BLaER1 treated with 17β-estradiol and CSF1 and Interleukin-3, amounts not matched to agents 10 nM and 100 nM (cell line): ENCODE measurements around the gene GOLGA6L25.
"Not testable (repeated sequence)": the region's sequence is repeated elsewhere in the genome, so short reads cannot be mapped to it uniquely, and the experiment has no call there.

Source experiments
- H3K27ac ChIP-seq, 11 experiments: shearing (Covaris generic); formaldehyde crosslinking; 2 replicates each; pipeline ENCODE4 v1.8.1; 2022
- H3K27me3 ChIP-seq, 11 experiments: shearing (Covaris generic); formaldehyde crosslinking; 2 replicates each; pipeline ENCODE4 v1.8.1; 2022
- H3K36me3 ChIP-seq, 11 experiments: shearing (Covaris generic); formaldehyde crosslinking; 2 replicates each; pipeline ENCODE4 v1.8.1; 2022
- H3K4me1 ChIP-seq, 10 experiments: shearing (Covaris generic); formaldehyde crosslinking; 2 replicates each; pipeline ENCODE4 v1.8.1; 2022
- H3K4me2 ChIP-seq, 11 experiments: shearing (Covaris generic); formaldehyde crosslinking; 2 replicates each; pipeline ENCODE4 v1.8.1; 2022
- H3K4me3 ChIP-seq, 10 experiments: shearing (Covaris generic); formaldehyde crosslinking; 2 replicates each; pipeline ENCODE4 v1.8.1; 2022
- H3K9ac ChIP-seq, 11 experiments: shearing (Covaris generic); formaldehyde crosslinking; 2 replicates each; pipeline ENCODE4 v1.8.1; 2022
- H3K9me3 ChIP-seq, 11 experiments: shearing (Covaris generic); formaldehyde crosslinking; replicated peaks in 1 of 11; 2 replicates each; pipeline ENCODE4 v1.8.1; 2022
- H4K20me1 ChIP-seq, 11 experiments: shearing (Covaris generic); formaldehyde crosslinking; 2 replicates each; pipeline ENCODE4 v1.8.1; 2022

The GOLGA6L25 gene, protein sequence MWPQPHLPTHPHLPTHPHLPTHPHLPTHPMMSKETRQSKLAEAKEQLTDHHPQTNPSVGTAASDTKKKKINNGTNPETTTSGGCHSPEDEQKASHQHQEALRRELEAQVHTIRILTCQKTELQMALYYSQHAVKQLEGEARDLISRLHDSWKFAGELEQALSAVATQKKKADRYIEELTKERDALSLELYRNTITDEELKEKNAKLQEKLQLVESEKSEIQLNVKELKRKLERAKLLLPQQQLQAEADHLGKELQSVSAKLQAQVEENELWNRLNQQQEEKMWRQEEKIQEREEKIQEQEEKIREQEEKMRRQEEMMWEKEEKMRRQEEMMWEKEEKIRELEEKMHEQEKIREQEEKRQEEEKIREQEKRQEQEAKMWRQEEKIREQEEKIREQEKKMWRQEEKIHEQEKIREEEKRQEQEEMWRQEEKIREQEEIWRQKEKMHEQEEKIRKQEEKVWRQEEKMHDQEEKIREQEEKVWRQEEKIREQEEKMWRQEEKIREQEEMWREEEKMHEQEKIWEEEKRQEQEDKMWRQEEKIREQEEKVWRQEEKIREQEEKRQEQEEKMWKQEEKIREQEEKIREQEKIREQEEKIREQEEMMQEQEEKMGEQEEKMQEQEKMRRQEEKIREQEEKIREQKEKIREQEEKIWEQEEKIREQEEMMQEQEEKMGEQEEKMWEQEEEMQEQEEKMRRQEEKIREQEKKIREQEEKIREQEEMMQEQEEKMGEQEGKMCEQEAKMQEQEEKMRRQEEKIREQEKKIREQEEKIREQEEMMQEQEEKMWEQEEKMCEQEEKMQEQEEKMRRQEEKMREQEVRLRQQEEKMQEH

DNA sequence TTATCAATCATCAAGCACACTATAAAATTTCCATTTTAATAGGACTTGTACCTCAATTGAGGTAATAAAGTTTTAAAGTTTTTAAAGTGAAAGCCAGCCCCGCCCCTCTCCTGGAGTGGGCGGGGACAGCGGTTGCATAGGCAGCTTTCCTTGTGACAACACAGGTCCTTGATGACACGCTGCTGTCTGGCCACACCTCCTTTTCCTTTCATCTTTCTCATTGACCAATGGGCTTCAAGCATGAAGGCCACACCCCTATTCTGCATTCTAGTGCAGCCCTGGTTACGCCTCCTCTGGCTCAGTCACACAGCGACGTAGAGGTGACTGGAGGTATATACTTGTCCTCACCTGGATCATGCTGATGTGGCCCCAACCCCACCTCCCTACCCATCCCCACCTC is at the start of gene GOLGA6L25:
TSS of gene GOLGA6L25 (plus strand) at position 301 of the 400 bp plus-strand sequence. CDS start at position 362, 61 bp downstream.
- not testable (repeated sequence) for H3K9ac ChIP-seq, H3K27ac ChIP-seq, H3K4me3 ChIP-seq, H4K20me1 ChIP-seq, H3K27me3 ChIP-seq, H3K4me2 ChIP-seq, H3K36me3 ChIP-seq, H3K4me1 ChIP-seq, H3K9me3 ChIP-seq

DNA sequence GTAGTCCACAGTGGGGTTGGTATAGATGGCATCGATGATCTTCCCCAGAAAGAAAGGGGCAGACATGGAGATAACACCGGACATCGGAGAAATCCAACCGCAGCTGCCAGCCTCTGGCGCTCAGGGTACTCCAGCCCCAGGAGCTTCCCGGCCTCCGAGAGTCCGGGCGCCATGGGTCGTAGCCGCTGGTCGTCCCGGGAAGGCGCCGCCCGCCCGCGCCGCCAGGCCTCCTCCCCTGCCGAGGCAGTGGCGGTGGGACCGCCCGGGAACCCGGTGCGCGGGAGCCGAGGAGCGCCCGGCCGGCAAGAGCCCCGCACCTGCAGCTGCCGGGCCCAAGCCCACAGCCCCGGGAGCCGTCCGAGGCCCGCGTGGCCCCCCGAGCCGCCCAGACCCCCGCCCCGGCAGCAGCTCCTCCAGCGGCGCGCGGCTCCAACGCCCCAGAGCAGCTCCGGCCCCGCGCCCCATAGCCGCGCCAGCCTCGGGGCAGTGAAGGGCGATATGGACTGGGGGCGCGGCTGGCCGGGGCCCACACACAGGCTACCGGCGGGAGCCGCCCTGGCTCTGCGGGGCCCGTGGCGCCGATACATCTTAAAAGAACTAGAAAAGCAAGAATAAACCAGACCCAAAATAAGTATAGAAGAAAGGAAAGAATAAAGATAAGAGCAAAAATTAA is 45.0 kb upstream of the GOLGA6L25 start:
- H3K4me1 ChIP-seq, H3K4me2 ChIP-seq, H3K27ac ChIP-seq, H3K4me3 ChIP-seq, H3K9ac ChIP-seq, H3K9me3 ChIP-seq, H3K27me3 ChIP-seq, H3K36me3 ChIP-seq, H4K20me1 ChIP-seq: not testable (repeated sequence)

DNA sequence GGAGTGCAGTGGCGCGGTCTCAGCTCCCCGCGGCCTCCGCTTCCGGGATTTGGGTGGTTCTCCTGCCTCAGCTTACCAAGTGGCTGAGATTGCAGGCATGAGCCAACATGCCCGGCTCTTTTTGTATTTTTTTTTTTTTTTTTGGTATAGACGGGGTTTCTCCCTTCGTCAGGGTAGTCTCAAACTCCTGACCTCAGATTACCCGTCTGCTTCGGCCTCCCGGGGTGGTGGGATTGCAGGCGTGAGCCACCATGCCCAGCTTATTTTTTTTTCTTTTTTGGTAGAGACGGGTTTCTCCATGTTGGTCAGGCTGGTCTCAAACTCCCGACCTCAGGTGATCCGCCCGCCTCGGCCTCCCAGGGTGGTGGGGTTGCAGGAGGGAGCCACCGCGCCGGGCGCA is 39.2 kb upstream of the GOLGA6L25 start:
- not testable (repeated sequence) for H3K4me2 ChIP-seq

DNA sequence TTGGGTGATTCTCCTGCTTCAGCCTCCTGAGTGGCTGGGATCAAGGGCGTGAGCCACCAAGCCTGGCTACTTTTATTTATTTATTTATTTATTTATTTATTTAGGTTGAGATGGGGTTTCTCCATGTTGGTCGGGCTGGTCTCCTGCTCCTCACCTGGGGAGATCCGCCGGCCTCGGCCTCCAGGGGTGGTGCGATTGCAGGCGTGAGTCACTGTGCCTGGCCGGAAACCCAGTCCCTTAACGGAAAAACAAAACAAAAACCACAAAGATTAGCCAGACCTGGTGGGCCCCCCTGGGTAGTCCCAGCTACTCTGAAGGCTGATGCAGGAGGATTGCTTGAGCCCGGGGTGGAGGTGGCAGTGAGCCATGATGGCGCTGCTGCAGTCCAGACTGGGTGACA is 38.2 kb upstream of the GOLGA6L25 start:
- H3K27ac ChIP-seq, H3K4me2 ChIP-seq, H3K27me3 ChIP-seq, H3K4me1 ChIP-seq, H3K4me3 ChIP-seq, H3K36me3 ChIP-seq, H3K9ac ChIP-seq, H4K20me1 ChIP-seq, H3K9me3 ChIP-seq: not testable (repeated sequence)

More for the DNA sequence above, 39.2 kb upstream of the GOLGA6L25 start:
- not testable (repeated sequence) for H3K4me1 ChIP-seq, H3K27me3 ChIP-seq, H3K4me3 ChIP-seq, H3K27ac ChIP-seq, H3K9ac ChIP-seq, H3K36me3 ChIP-seq, H3K9me3 ChIP-seq, H4K20me1 ChIP-seq

DNA sequence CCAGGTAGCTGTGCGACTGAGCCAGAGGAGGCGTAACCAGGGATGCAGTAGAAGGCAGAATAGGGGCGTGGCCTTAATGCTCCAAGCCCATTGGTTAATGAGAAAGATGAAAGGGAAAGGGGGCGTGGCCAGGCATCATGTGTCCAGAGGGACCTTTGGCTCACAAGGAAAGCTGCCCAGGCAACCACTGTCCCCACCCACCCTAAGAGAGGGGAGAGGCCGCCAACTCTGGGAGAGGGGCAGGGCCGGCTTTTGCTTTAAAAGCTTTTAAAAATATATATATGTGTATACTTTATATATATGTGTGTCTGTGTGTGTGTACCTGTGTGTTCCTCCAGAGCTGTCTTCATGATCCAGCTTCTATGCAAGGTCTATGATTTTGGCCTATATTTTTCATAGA is 20.4 kb upstream of the GOLGA6L25 start, which contains the start of gene GOLGA8G:
TSS of gene GOLGA8G (minus strand) at position 18 of the 400 bp plus-strand sequence. CDS start 62 bp downstream, outside the sequence.
- not testable (repeated sequence) for H4K20me1 ChIP-seq, H3K4me2 ChIP-seq, H3K36me3 ChIP-seq, H3K9ac ChIP-seq, H3K4me3 ChIP-seq, H3K27me3 ChIP-seq, H3K27ac ChIP-seq, H3K4me1 ChIP-seq, H3K9me3 ChIP-seq

DNA sequence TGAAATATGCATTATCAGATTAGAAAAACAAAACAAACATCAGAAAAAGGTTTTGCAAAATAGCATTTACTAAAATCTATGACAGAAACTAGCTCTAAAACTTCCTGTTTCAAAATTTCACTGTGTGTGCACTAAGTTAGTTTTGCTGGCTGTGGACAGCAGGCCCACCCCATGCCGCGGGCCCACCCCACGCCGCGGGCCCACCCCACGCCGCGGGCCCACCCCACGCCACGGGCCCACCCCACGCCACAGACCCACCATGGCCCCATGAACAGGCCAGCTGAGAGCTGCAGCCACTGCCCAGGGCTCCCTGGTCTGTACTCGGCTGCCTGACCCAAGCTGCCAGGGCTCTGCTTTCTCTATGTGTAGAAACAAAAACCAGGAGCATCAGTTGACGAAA is 20.0 kb downstream of the GOLGA6L25 start:
- H3K9me3 ChIP-seq, H4K20me1 ChIP-seq, H3K4me3 ChIP-seq, H3K4me1 ChIP-seq, H3K36me3 ChIP-seq, H3K27ac ChIP-seq, H3K27me3 ChIP-seq, H3K4me2 ChIP-seq, H3K9ac ChIP-seq: not testable (repeated sequence)

DNA sequence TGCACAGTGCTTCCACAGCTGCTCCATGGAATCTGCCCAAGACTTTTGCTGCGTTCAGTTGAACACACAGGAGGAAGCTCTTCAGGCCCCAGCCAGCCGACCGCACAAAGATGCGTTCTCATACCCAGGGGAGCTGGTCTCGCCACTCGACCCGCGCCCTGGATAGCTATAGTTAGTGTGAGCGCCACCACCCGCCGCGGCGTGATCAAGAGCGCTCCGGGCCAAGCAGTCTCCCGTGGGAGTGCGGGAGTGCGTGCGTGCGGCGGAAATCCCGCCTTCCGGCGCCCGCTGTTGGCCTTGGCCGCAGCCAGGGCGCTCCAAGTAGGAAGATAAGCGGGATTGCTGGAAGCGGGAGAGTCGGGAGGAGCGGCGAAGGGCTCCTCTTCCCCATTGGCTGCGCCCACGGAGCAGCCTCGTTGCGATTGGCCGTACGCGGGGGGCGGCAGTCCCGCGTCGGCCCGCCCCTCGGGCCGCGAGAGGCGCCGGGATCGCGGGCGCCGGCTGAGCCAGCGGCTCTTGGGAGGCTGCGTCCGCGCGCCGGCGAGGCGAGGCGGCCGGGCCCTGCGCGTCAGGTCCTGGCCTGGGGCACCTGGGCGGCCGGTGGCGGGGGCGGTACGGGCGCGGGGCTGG is 35.7 kb downstream of the GOLGA6L25 start:
- not testable (repeated sequence) for H4K20me1 ChIP-seq, H3K27me3 ChIP-seq
- H3K4me3 ChIP-seq = peak overlapping the region in 8 of 10 experiments; percentile 35 to 56 (median 47); a peak in 9 of 20 replicates

DNA sequence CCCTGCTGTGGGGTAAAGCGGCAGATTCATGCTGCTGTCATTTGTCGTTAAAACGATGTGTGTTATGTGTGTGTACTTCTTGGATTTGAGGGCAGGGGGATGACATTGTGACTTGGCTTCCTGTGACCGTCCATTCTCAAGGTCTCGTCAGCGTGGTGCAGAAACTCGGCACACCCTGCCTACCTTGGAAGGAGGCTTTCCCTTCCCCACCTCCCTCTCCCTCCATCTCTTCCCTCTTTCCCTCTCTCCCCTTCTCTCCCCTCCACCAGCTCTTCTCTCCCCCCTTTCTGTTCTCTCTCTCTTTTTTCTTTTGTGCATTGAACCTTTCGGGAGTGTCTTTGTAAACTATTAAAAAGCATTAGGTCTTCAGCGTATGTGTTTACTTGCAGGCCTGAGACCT is 36.4 kb downstream of the GOLGA6L25 start:
- not testable (repeated sequence) for H4K20me1 ChIP-seq, H3K36me3 ChIP-seq, H3K4me1 ChIP-seq, H3K27me3 ChIP-seq, H3K9me3 ChIP-seq
- Histone ChIP-seq H3K4me2 (peak overlapping the region in 3 of 11 experiments; percentile 20 to 40 (median 24); a peak in 3 of 22 replicates), H3K27ac (peak overlapping the region in 1 of 11 experiments; percentile 16; a peak in 1 of 22 replicates), H3K4me3 (peak overlapping the region; percentile 37 to 64 (median 54); a peak in 19 of 20 replicates), H3K9ac (peak overlapping the region in 9 of 11 experiments; percentile 25 to 63 (median 54); a peak in 10 of 22 replicates)

More for the DNA sequence above, 35.7 kb downstream of the GOLGA6L25 start:
- H3K4me1 ChIP-seq, H3K9me3 ChIP-seq, H3K27ac ChIP-seq, H3K36me3 ChIP-seq, H3K9ac ChIP-seq, H3K4me2 ChIP-seq: not testable (repeated sequence)

DNA sequence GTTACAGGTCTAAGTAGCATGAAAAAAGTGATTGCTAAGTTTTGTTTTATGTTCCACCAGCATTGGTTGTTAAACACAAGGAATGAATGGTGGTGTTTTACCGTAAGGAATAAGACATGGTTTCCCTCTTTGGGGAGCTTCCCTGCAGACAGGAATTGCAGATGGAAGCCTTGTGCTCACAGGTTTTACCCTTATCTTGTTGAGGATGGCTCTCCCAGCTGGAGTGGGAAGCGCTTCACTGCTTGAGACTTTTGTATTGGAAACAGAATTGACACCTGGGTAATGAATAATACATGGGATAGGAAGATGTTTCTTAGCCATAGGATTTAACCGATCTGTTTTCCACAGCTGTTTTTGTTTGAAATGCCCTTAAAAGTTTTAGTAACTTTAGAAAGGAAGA is 39.0 kb downstream of the GOLGA6L25 start:
- not testable (repeated sequence) for H3K4me1 ChIP-seq, H3K4me2 ChIP-seq, H3K4me3 ChIP-seq, H4K20me1 ChIP-seq, H3K9ac ChIP-seq, H3K27me3 ChIP-seq, H3K36me3 ChIP-seq, H3K9me3 ChIP-seq, H3K27ac ChIP-seq

DNA sequence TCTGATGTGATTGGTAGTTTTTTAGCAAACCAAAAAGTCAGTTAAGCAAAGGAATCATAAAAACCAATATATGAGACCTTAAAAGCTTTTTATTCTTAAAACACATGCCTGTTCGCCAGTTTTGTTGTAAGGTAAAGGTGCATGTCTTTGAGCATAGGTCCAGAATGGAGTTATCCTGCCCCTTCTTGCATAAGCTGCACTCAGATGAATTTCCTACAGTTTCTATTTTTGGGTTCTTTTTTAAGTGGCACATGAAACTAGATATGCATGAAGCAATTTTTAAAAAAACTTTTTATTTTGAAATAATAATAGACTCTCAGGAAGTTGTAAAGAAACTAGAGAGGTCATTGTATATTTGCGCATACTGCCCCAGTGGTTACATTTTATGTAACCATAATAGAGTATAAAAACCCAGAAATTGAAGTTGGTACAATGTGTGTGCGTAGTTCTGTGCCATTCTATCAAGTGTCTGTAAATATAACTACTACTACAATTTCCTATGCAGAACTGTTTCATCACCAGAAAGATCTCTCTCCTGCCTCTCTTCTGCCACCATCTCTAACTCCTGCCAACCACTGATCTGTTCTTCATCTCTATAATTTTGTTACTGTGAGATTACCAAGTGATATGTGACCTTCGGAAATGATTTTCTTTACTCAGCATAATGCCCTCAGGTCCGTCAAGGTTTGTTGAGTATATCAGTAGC is 40.2 kb downstream of the GOLGA6L25 start:
- H3K9ac ChIP-seq, H3K36me3 ChIP-seq, H3K4me1 ChIP-seq, H3K9me3 ChIP-seq, H3K27me3 ChIP-seq, H3K27ac ChIP-seq, H4K20me1 ChIP-seq, H3K4me3 ChIP-seq, H3K4me2 ChIP-seq: not testable (repeated sequence)

DNA sequence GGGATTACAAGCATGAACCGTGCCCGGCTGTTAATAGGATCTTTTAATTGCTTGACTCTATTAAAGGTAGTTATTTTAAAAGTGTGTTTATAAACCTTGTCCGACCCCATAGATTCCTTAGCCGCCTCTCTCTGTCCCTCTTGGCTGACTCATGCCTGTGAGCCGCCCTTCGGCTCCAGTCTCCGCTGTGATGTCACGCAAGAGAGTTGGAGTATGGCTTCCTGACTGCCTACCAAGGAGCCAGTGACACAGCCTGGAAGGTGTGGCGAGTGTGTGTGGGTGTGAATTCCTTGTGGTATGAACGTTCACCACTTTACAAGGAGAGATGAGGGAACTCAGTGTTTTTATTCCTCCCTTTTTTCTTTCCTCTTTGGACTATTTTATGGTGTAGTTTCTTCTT is 44.1 kb downstream of the GOLGA6L25 start:
- H3K27ac ChIP-seq, H3K4me3 ChIP-seq: not testable (repeated sequence)

DNA sequence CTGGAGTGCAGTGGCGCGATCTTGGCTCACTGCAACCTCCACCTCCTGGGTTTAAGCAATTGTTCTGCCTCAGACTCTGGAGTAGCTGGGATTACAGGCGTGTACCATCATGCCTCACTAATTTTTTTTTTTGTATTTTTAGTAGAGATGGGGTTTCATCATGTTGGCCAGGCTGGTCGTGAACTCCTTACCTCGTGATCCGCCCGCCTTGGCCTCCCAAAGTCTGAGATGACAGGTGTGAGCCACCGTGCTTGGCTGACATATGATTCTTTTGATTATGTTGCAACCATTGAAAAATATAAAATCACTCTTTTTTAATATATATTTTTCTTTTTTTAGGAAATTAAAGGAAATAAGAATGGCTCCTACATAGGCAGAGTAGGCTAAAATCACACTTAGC is 44.8 kb downstream of the GOLGA6L25 start:
- not testable (repeated sequence) for H3K36me3 ChIP-seq, H3K9me3 ChIP-seq, H3K9ac ChIP-seq, H3K27me3 ChIP-seq, H3K4me3 ChIP-seq, H3K4me1 ChIP-seq, H4K20me1 ChIP-seq, H3K27ac ChIP-seq, H3K4me2 ChIP-seq

More for the DNA sequence above, 44.1 kb downstream of the GOLGA6L25 start:
- H3K9me3 ChIP-seq, H3K36me3 ChIP-seq, H3K27me3 ChIP-seq, H3K4me1 ChIP-seq, H4K20me1 ChIP-seq, H3K4me2 ChIP-seq, H3K9ac ChIP-seq: not testable (repeated sequence)

DNA sequence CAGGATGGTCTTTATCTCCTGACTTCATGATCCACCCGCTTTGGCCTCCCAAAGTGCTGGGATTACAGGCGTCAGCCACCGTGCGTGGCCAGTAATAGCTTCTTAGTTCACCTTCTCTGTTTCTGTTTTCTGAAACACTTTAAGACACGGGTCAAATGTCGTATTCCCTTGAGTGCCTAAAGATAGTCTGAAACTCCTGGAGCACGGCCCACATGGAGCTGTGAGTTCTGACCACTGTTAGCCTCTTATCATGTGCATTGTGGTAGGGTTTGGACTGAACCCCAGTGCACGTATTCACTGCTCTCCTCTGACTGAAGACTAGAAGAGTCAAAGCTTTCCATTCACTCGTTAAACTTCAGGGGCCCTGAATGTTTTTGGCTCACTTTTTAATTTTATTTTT is 48.8 kb downstream of the GOLGA6L25 start:
- H4K20me1 ChIP-seq, H3K4me1 ChIP-seq, H3K9me3 ChIP-seq, H3K36me3 ChIP-seq, H3K9ac ChIP-seq, H3K27me3 ChIP-seq, H3K27ac ChIP-seq, H3K4me2 ChIP-seq, H3K4me3 ChIP-seq: not testable (repeated sequence)
